Measurements from ENCODE around the gene PIK3CA. TPM values are rescaled to one million over a fixed set of nuclear protein-coding genes. Genes with fewer than 3 reads are reported as not detected.

Gene PIK3CA
- total RNA-seq, 1 donor from 2014 or later = 24.5 TPM

DNA sequence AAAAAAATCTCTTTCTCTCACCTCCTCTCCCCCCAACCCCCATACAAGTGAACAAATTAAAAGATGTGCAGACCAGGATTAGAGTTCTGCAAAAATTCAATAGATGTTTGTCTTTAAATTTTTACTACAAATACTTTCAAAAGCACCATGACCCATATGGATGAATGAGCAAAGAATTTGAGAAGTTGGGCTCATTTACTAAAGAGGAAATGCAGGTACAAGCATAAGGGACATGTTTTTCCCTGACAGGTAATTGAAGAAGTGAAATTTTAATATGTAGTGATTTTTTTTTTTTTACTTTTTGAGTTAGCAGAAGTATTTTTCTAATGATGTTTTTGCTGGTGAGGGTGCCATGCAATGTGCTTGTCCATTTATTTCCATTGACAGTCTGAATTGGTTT lies 15.3 kb downstream of the PIK3CA start:
- H3K4me2 ChIP-seq = no peak overlapping the region
- H3K4me1 ChIP-seq = no peaks in the 10 kb centered on the region
- H3K9ac ChIP-seq = no peak overlapping the region
- H3K27ac ChIP-seq = no peak overlapping the region
- no peaks in the 10 kb centered on the region for H3K27me3 ChIP-seq
- H3K9me3 Mint-ChIP-seq = no peaks in the 10 kb centered on the region
- H3K4me3 ChIP-seq = no peak overlapping the region
- no peak for DNase-seq (ENCODE audit: low spot score)
- H3K79me2 ChIP-seq (ENCODE audit: low read depth) = peaks cover 73% of the 10 kb centered on the region
- H3K4me1 Mint-ChIP-seq = peaks cover 3% of the 10 kb centered on the region
- H3K27ac Mint-ChIP-seq = no peak overlapping the region
- peaks cover 3% of the 10 kb centered on the region for H3K27me3 Mint-ChIP-seq (ENCODE audit: insufficient read depth, low read depth)
- H2AFZ ChIP-seq (replicated peaks) = no peak overlapping the region
- TF ChIP-seq EZH2phosphoT487 (IDR thresholded peaks at IDR 0.05) (no peak), EZH2 (IDR thresholded peaks at IDR 0.05) (no peak)
- TF ChIP-seq, protein P1, sequence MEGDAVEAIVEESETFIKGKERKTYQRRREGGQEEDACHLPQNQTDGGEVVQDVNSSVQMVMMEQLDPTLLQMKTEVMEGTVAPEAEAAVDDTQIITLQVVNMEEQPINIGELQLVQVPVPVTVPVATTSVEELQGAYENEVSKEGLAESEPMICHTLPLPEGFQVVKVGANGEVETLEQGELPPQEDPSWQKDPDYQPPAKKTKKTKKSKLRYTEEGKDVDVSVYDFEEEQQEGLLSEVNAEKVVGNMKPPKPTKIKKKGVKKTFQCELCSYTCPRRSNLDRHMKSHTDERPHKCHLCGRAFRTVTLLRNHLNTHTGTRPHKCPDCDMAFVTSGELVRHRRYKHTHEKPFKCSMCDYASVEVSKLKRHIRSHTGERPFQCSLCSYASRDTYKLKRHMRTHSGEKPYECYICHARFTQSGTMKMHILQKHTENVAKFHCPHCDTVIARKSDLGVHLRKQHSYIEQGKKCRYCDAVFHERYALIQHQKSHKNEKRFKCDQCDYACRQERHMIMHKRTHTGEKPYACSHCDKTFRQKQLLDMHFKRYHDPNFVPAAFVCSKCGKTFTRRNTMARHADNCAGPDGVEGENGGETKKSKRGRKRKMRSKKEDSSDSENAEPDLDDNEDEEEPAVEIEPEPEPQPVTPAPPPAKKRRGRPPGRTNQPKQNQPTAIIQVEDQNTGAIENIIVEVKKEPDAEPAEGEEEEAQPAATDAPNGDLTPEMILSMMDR (IDR thresholded peaks at IDR 0.05) = no peak
- no peaks in the 10 kb centered on the region for H3F3A ChIP-seq (ENCODE audit: low read depth)
- H3K4me3 Mint-ChIP-seq = no peak overlapping the region
- H4K20me1 ChIP-seq (ENCODE audit: low read depth) = peaks cover 13% of the 10 kb centered on the region
- H3K9me3 ChIP-seq (ENCODE audit: low read depth) = no peaks in the 10 kb centered on the region
- peaks cover 2% of the 10 kb centered on the region for H3K36me3 Mint-ChIP-seq
- no peaks in the 10 kb centered on the region for H3K36me3 ChIP-seq

DNA sequence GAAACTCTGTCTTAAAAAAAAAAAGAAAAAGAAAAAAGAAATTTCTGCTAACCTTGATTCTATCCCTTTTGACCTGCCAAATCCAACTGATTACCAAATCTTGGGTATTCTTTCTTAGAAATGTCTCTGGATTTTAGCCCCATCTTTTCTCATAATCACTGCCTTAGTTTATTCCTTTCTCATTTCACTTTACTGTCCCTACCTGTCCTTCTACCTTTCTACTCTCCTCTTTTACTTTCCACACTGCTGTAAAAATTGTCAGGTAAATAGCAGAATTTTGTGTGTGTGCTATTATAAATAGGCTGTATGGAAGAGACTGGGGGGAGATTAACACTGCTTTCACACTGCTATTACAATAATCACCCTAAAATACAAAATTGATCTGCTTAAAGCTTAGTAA lies 16.7 kb downstream of the PIK3CA start:
- Histone ChIP-seq H3K4me2 (no peak overlapping the region), H3K9ac (no peak overlapping the region), H3K9me3 (ENCODE audit: low read depth) (no peaks in the 10 kb centered on the region), H4K20me1 (ENCODE audit: low read depth) (peaks cover 13% of the 10 kb centered on the region), H3F3A (ENCODE audit: low read depth) (no peaks in the 10 kb centered on the region), H3K79me2 (ENCODE audit: low read depth) (peaks cover 69% of the 10 kb centered on the region), H2AFZ (replicated peaks) (no peak overlapping the region), H3K36me3 (no peaks in the 10 kb centered on the region), H3K4me1 (no peaks in the 10 kb centered on the region), H3K27me3 (no peaks in the 10 kb centered on the region), H3K4me3 (no peak overlapping the region), H3K27ac (no peak overlapping the region)
- Mint-ChIP-seq H3K27ac (no peak overlapping the region), H3K36me3 (peaks cover 3% of the 10 kb centered on the region), H3K4me1 (peaks cover 3% of the 10 kb centered on the region), H3K27me3 (ENCODE audit: insufficient read depth, low read depth) (peaks cover 3% of the 10 kb centered on the region), H3K4me3 (no peak overlapping the region), H3K9me3 (peaks cover under 1% of the 10 kb centered on the region)
- TF ChIP-seq, protein P1 (IDR thresholded peaks at IDR 0.05) = no peak
- no peak for TF ChIP-seq EZH2phosphoT487 (IDR thresholded peaks at IDR 0.05)
- no peak for TF ChIP-seq EZH2 (IDR thresholded peaks at IDR 0.05)
- no peak for DNase-seq (ENCODE audit: low spot score)

DNA sequence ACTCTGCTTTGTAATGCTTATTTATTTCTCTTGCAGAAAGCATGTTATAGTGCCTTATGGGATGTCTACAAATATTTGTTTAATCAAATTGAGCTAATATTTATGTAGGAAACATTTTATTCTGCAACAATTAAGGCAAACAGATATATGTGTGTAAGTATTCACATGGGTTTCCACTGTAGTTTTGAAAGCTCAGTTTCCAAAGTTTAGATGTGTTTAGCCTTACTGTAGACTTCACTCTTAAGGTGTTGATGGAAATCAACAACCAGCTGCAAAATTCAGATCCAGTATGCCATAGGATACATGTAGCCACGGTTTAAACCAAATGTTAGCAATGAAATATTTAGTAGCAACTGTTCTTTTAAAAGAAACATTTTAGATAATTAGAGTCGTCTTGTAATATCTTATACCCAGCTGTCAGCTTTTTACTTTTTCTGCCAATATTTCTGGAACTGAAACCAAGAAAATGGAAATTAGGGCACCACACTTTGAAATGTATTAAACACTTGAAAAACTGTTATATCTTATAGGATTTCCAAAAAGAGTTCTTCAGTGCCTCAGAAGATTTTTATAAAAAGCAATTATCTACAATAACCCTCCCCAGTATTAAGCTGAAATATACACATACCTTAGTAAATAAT lies 18.5 kb downstream of the PIK3CA start:
- Histone ChIP-seq H3K4me3 (no peak overlapping the region), H3F3A (ENCODE audit: low read depth) (no peaks in the 10 kb centered on the region), H4K20me1 (ENCODE audit: low read depth) (peaks cover 13% of the 10 kb centered on the region), H2AFZ (replicated peaks) (no peak overlapping the region), H3K9me3 (ENCODE audit: low read depth) (peaks cover 3% of the 10 kb centered on the region), H3K27me3 (no peaks in the 10 kb centered on the region), H3K36me3 (no peaks in the 10 kb centered on the region), H3K4me2 (no peak overlapping the region), H3K9ac (no peak overlapping the region), H3K79me2 (ENCODE audit: low read depth) (peaks cover 67% of the 10 kb centered on the region), H3K27ac (no peak overlapping the region), H3K4me1 (no peaks in the 10 kb centered on the region)
- H3K27ac Mint-ChIP-seq = no peak overlapping the region
- TF ChIP-seq, protein P1 (IDR thresholded peaks at IDR 0.05) = no peak
- no peak for TF ChIP-seq EZH2phosphoT487 (IDR thresholded peaks at IDR 0.05)
- TF ChIP-seq EZH2 (IDR thresholded peaks at IDR 0.05) = no peak
- peaks cover 3% of the 10 kb centered on the region for H3K4me1 Mint-ChIP-seq
- H3K4me3 Mint-ChIP-seq = no peak overlapping the region
- no peaks in the 10 kb centered on the region for H3K27me3 Mint-ChIP-seq (ENCODE audit: insufficient read depth, low read depth)
- no peak for DNase-seq (ENCODE audit: low spot score)
- H3K9me3 Mint-ChIP-seq = peaks cover 10% of the 10 kb centered on the region
- peaks cover 4% of the 10 kb centered on the region for H3K36me3 Mint-ChIP-seq
